Activated T-cell treated with anti-CD3 and anti-CD28 coated beads for 48 hours (primary cell): ENCODE measurements around the gene RNF187.

Experiments
- DNase-seq: peaks from one replicate; pipeline ENCODE4 v3.0.0-alpha.2; 2020; ENCODE audit warnings: low read depth

RNF187 gene

GRCh38 chr1:228487336-228488124, at the start of gene RNF187:
TSS of gene RNF187 (plus strand) at chr1:228487382.
- DNase-seq = no peak

GRCh38 chr1:228437424-228437962, 49.7 kb upstream of the RNF187 start:
- DNase-seq = no peak

GRCh38 chr1:228438266-228438665, 48.9 kb upstream of the RNF187 start:
- no peak for DNase-seq

- no peak for DNase-seq
Measured at GRCh38 chr1:228440761-228441500, 46.3 kb upstream of the RNF187 start.

GRCh38 chr1:228443395-228443794, 43.8 kb upstream of the RNF187 start:
- DNase-seq = no peak

GRCh38 chr1:228445490-228445842, 41.7 kb upstream of the RNF187 start:
- no peak for DNase-seq

- peak; percentile 23 for DNase-seq
Measured at GRCh38 chr1:228445843-228446650, 41.1 kb upstream of the RNF187 start.

- no peak for DNase-seq
Measured at GRCh38 chr1:228446852-228447251, 40.3 kb upstream of the RNF187 start.

- DNase-seq = no peak
Measured at GRCh38 chr1:228448372-228448771, 38.8 kb upstream of the RNF187 start.

- no peak for DNase-seq
Measured at GRCh38 chr1:228450200-228450599, 37.0 kb upstream of the RNF187 start.

GRCh38 chr1:228452194-228453021, 34.8 kb upstream of the RNF187 start:
- DNase-seq = no peak

GRCh38 chr1:228453022-228453560, 34.1 kb upstream of the RNF187 start:
- no peak for DNase-seq

GRCh38 chr1:228453614-228454013, 33.6 kb upstream of the RNF187 start:
- DNase-seq = no peak

- DNase-seq = no peak
Measured at GRCh38 chr1:228454238-228454637, 32.9 kb upstream of the RNF187 start.

GRCh38 chr1:228455715-228456114, 31.5 kb upstream of the RNF187 start:
- DNase-seq = no peak

GRCh38 chr1:228456252-228457016, 30.7 kb upstream of the RNF187 start:
- no peak for DNase-seq

- DNase-seq = no peak
Measured at GRCh38 chr1:228457017-228457395, 30.2 kb upstream of the RNF187 start.

- DNase-seq = peak; percentile 79
Measured at GRCh38 chr1:228457396-228458176, 29.6 kb upstream of the RNF187 start.
